Endothelial cell of umbilical vein (primary cell): ENCODE measurements around the gene TOP3B. TPM values are rescaled to one million over a fixed set of nuclear protein-coding genes. Genes with fewer than 3 reads are reported as not detected.

ENCODE experiments used
- BruUV-seq: library from RNA; stranded (reverse); fragments of 400-500 nt; replicated peaks from 2 replicates; lab custom pipeline; 2021; lab: Mats Ljungman, UMichigan
- CTCF ChIA-PET: fragments of 300-600, 350-600 bp; sonication (Branson Sonifier 250); formaldehyde crosslinking; loops from one replicate; lab custom pipeline; 2021; ENCODE audit warnings: antibody characterized with exemption, inconsistent platforms; lab: Charles Lee
- POLR2A ChIA-PET: fragments of 300-600, 350-600 bp; sonication (Branson Sonifier 250); formaldehyde crosslinking; loops from one replicate; lab custom pipeline; 2021; ENCODE audit warnings: antibody characterized with exemption, inconsistent platforms; lab: Charles Lee
- DNase-seq: peaks from one replicate; pipeline ENCODE4 v3.0.0-alpha.2; 2011; ENCODE audit warnings: low read depth, low spot score
- FAIRE-seq: peaks from 2 replicates; lab custom pipeline; 2011; peaks lifted over from hg19 to GRCh38; lab: Jason Lieb, UNC
- H2AFZ ChIP-seq: 2 replicates; pipeline ENCODE4 v1.6.0; 2012; ENCODE audit warnings: low read depth, low read length, control low read depth, inconsistent platforms
- H3K27ac ChIP-seq: 2 replicates; pipeline ENCODE4 v1.5.1; 2011; ENCODE audit warnings: low read depth, mild to moderate bottlenecking, control low read depth, low read length, moderate library complexity; ENCODE audit not compliant: insufficient read depth
- H3K27me3 ChIP-seq, 2 experiments: 2 replicates each; pipeline versions ENCODE4 v1.6.0 to v1.6.1; 2011; ENCODE audit warnings: low read length in 2 of 2, mixed read lengths in 1 of 2; ENCODE audit not compliant: control insufficient read depth in 2 of 2, insufficient read depth in 2 of 2
- H3K36me3 ChIP-seq, 2 experiments: 2 replicates in 1 of 2; 3 replicates in 1 of 2; pipeline ENCODE4 v1.5.1; 2011; ENCODE audit warnings: low read length in 2 of 2, mild to moderate bottlenecking in 1 of 2, moderate library complexity in 1 of 2; ENCODE audit not compliant: control insufficient read depth in 2 of 2, insufficient read depth in 2 of 2; ENCODE audit errors: extremely low read depth in 1 of 2
- H3K4me1 ChIP-seq: 3 replicates; pipeline ENCODE4 v1.5.1; 2011; ENCODE audit warnings: mild to moderate bottlenecking, low read length; ENCODE audit not compliant: control insufficient read depth, insufficient read depth; ENCODE audit errors: extremely low read depth
- H3K4me2 ChIP-seq: 2 replicates; pipeline ENCODE4 v1.6.1; 2011; ENCODE audit warnings: low read length, control low read depth, mixed read lengths; ENCODE audit not compliant: insufficient read depth
- H3K4me3 ChIP-seq, 3 experiments: fragments of 200-600 bp in 1 of 3; sonication (generic), shearing (Covaris generic) in 1 of 3; replicated peaks in 1 of 3; 2 replicates each; pipeline ENCODE4 v1.5.1; 2011 to 2016; ENCODE audit warnings: control low read depth in 3 of 3, low read length in 3 of 3, mild to moderate bottlenecking in 2 of 3, inconsistent platforms in 1 of 3, low read depth in 1 of 3, moderate library complexity in 1 of 3; ENCODE audit not compliant: insufficient read depth in 1 of 3
- H3K79me2 ChIP-seq: 2 replicates; pipeline ENCODE4 v1.6.0; 2012; ENCODE audit warnings: low read length, inconsistent platforms; ENCODE audit not compliant: control insufficient read depth, insufficient read depth
- H3K9ac ChIP-seq: replicated peaks from 2 replicates; pipeline ENCODE3; 2011; ENCODE audit warnings: low read length, control low read depth; ENCODE audit not compliant: insufficient read depth; ENCODE audit errors: extremely low read depth
- H3K9me1 ChIP-seq: replicated peaks from 3 replicates; pipeline ENCODE4 v1.6.0; 2011; ENCODE audit warnings: mild to moderate bottlenecking, low read length; ENCODE audit not compliant: control insufficient read depth, insufficient read depth; ENCODE audit errors: extremely low read depth
- H3K9me3 ChIP-seq: replicated peaks from 2 replicates; pipeline ENCODE4 v1.5.1; 2012; ENCODE audit warnings: low read length, inconsistent platforms; ENCODE audit not compliant: control insufficient read depth, insufficient read depth
- H4K20me1 ChIP-seq: replicated peaks from 2 replicates; pipeline ENCODE3; 2011; ENCODE audit warnings: mild to moderate bottlenecking, low read length; ENCODE audit not compliant: control insufficient read depth, insufficient read depth; ENCODE audit errors: extremely low read depth
- EZH2 ChIP-seq: IDR thresholded peaks from 2 replicates; pipeline ENCODE4 v1.6.1; 2012; ENCODE audit warnings: borderline replicate concordance, low read depth, mild to moderate bottlenecking, moderate library complexity, low read length, inconsistent platforms; ENCODE audit not compliant: severe bottlenecking
- FOS ChIP-seq: IDR thresholded peaks from 2 replicates; pipeline ENCODE4 v1.6.1; 2011; ENCODE audit warnings: mild to moderate bottlenecking, low read length, moderate library complexity, borderline replicate concordance; ENCODE audit not compliant: insufficient read depth
- GATA2 ChIP-seq: IDR thresholded peaks from 2 replicates; pipeline ENCODE4 v1.7.0; 2011; ENCODE audit warnings: low read depth, mild to moderate bottlenecking, moderate library complexity, mixed read lengths, low read length; ENCODE audit not compliant: insufficient read length, insufficient read depth
- JUN ChIP-seq: IDR thresholded peaks from 2 replicates; pipeline ENCODE4 v1.6.1; 2011; ENCODE audit warnings: borderline replicate concordance, low read depth; ENCODE audit not compliant: insufficient read length, insufficient read depth
- MYC ChIP-seq: IDR thresholded peaks from one replicate; pipeline ENCODE4 v1.6.1; 2011; ENCODE audit warnings: mild to moderate bottlenecking, low read depth, low read length
- POLR2A ChIP-seq: IDR thresholded peaks from 2 replicates; pipeline ENCODE4 v1.6.1; 2012; ENCODE audit warnings: low read depth, mild to moderate bottlenecking, control low read depth, low read length
- POLR2AphosphoS5 ChIP-seq: IDR thresholded peaks from 2 replicates; pipeline ENCODE4 v1.6.1; 2012; ENCODE audit warnings: low read depth, mild to moderate bottlenecking, control low read depth, low read length, moderate library complexity; ENCODE audit not compliant: insufficient read depth
- dilution Hi-C: fragments of 300-500 bp; cut with MboI; formaldehyde crosslinking; loops from one replicate; pipeline ENCODE4 v1.15.0; 2019; ENCODE audit warnings: low sequenced_read_pairs; ENCODE audit not compliant: extremely low pct_ligation_motif_present
- intact Hi-C: fragments of 100-400 bp; cut with micrococcal nuclease; formaldehyde crosslinking; loops from one replicate; pipeline ENCODE4 v1.10.0; 2022
- polyA plus RNA-seq, 4 experiments: library from polyadenylated mRNA; depleted of rRNA in 3 of 4; stranded (reverse) in 3 of 4; unstranded in 1 of 4; fragments of >200 nt; gene quantifications; 2 replicates each; pipeline versions ENCODE4 v1.2.1 to v1.2.3, GENCODE V29; 2011 to 2012; ENCODE audit warnings: missing spikeins in 1 of 4
- total RNA-seq: library from RNA; stranded (reverse); gene quantifications from 2 replicates; pipeline ENCODE4 v1.2.3, GENCODE V29; 2021
- TF ChIP-seq, protein P1 (sequence below), 2 donors: IDR thresholded peaks; 1 replicate in 1 of 2; 2 replicates in 1 of 2; pipeline ENCODE4 v1.5.1; 2011; ENCODE audit warnings: low read length in 2 of 2, mild to moderate bottlenecking in 2 of 2, moderate library complexity in 2 of 2, control low read depth in 1 of 2, inconsistent platforms in 1 of 2, low read depth in 1 of 2; ENCODE audit not compliant: insufficient read depth in 1 of 2; ENCODE audit errors: extremely low read depth in 1 of 2
- TF ChIP-seq, protein P2 (sequence below): IDR thresholded peaks from 2 replicates; pipeline ENCODE4 v1.6.1; 2011; ENCODE audit not compliant: insufficient read depth, insufficient read length

TOP3B gene
- total and polyA plus RNA-seq, 2 donors (not counting 3 experiments of a cell fraction or from before 2014, with no cell fraction given), result 25.2 to 56.5 TPM

- H3K4me3 ChIP-seq, result no peak overlapping the region
- H3K4me1 ChIP-seq, result peaks cover 88% of the 10 kb centered on the region
- ChIA-PET POLR2A (no interaction called here), CTCF (no interaction called here)
- H3K9me1 ChIP-seq, result no peaks in the 10 kb centered on the region
- peaks cover 14 to 27% of the 10 kb centered on the region in 2 experiments for H3K36me3 ChIP-seq
- peak overlapping the region; percentile 86 for H3K27ac ChIP-seq
- no TSS peak for BruUV-seq
- no peaks in the 10 kb centered on the region for H3K27me3 ChIP-seq
- H3K9ac ChIP-seq, result no peak overlapping the region
- no peak overlapping the region for H2AFZ ChIP-seq
- H4K20me1 ChIP-seq, result no peaks in the 10 kb centered on the region
- peaks cover 71% of the 10 kb centered on the region for H3K79me2 ChIP-seq
- TF ChIP-seq POLR2A (no peak), GATA2 (no peak), FOS (no peak), MYC (no peak), EZH2 (no peak), JUN (no peak), POLR2AphosphoS5 (no peak)
- TF ChIP-seq, protein P1, sequence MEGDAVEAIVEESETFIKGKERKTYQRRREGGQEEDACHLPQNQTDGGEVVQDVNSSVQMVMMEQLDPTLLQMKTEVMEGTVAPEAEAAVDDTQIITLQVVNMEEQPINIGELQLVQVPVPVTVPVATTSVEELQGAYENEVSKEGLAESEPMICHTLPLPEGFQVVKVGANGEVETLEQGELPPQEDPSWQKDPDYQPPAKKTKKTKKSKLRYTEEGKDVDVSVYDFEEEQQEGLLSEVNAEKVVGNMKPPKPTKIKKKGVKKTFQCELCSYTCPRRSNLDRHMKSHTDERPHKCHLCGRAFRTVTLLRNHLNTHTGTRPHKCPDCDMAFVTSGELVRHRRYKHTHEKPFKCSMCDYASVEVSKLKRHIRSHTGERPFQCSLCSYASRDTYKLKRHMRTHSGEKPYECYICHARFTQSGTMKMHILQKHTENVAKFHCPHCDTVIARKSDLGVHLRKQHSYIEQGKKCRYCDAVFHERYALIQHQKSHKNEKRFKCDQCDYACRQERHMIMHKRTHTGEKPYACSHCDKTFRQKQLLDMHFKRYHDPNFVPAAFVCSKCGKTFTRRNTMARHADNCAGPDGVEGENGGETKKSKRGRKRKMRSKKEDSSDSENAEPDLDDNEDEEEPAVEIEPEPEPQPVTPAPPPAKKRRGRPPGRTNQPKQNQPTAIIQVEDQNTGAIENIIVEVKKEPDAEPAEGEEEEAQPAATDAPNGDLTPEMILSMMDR (IDR thresholded peaks at IDR 0.05; ENCODE audit: extremely low read depth in 1 of 2, insufficient read depth in 1 of 2, low read depth in 1 of 2, low read length in 2 of 2), result no peak
- TF ChIP-seq, protein P2, sequence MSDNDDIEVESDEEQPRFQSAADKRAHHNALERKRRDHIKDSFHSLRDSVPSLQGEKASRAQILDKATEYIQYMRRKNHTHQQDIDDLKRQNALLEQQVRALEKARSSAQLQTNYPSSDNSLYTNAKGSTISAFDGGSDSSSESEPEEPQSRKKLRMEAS, result no peak
- DNase-seq (no peak), FAIRE-seq (peak; percentile 64)
- H3K4me2 ChIP-seq, result no peak overlapping the region
- intact Hi-C loops, result no loop called here
- H3K9me3 ChIP-seq, result no peaks in the 10 kb centered on the region
- dilution Hi-C loops, result loop anchor here (25.0 kb wide), 2 partner anchors 133 to 233 kb away; no protein-coding TSS in a partner anchor
Measured at GRCh38 chr22:21945453-21946261, 36.9 kb downstream of the TOP3B start.
